Left forelimb (tissue), 1 donor: ENCODE data around the gene PLCL2.

Experiments used
- DNase-seq: peaks from one replicate; pipeline ENCODE4 v3.0.0-alpha.2; 2018; ENCODE audit warnings: low spot score

PLCL2 gene

DNA sequence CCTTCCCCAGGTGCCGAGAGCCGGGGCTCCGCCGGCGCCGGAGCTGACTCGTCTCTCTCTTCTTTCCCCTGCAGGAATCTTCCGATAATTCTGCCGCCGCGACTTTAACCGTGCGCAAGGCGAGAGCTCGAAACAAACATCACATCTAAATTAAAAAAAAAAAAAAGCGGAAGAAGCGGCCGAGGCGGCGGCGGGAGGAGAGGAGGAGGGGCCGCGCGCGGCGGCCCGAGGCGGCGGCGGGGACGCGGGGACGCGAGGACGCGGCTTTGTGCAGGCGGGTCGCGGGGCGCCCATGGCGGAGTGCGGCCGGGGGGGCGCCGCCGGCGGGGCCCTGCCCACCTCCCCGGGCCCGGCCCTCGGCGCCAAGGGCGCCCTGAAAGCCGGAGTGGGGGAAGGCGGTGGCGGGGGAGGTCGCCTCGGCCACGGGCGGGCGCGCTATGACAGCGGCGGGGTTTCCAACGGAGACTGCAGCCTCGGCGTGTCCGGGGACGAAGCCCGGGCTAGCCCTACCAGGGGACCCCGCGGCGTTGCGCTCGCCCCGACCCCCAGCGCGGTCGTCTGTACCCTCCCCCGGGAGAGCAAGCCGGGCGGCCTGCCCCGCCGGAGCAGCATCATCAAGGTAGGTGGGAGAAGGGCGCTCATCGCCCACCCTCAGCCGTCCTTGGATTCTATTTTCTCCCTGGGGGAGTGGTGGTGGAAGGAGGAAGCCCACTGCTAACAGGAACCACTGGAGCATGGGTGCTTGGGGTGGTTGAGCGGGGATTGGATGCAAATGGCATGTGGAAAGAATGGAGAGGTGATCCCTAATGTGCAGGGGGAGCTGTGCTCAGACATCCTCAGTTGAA is at the start of gene PLCL2:
Gene PLCL2 (plus strand): TSS at position 208 of the 845 bp plus-strand sequence. CDS start 85 bp downstream, at position 293.
- DNase-seq: peak; percentile 75

DNA sequence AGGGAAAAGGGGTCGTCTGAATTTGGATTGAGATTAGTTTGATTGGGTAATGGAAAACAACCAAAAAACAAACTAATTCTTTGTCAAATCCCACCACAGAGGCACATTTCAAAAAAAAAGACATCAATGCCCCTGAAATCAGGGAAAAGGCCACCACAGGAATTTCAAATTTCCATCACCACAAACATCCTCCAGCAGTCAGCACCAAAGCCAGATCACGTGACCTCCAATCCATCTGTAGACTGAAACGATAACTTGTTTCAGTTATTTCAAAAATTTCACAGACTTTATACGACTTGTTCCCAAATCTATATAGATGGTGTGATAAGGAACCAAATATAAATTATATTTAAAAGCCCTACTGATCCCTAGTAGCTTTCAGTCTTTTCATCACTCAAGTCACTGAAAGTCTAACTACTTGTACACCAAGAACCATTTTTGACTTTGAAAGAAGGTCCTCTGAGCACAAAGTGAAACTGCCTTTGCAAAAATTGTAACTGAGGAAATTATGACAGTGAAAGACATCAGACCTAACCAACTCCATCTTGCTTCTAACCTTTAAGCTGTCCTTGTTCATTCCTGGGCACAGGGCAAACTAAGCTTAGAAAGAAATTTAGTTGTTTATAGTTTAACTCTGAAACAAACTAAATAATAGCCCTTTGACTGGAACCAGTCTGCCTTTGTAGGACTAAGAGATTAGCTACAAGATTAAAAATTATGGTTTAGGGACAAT is 48.1 kb upstream of the PLCL2 start:
- no peak for DNase-seq

- no peak for DNase-seq
Observed at GRCh38 chr3:16837602-16838001, 47.2 kb upstream of the PLCL2 start.

- no peak for DNase-seq
Observed at GRCh38 chr3:16838561-16838960, 46.2 kb upstream of the PLCL2 start.

GRCh38 chr3:16839271-16840100 is 45.3 kb upstream of the PLCL2 start:
- DNase-seq: no peak

DNA sequence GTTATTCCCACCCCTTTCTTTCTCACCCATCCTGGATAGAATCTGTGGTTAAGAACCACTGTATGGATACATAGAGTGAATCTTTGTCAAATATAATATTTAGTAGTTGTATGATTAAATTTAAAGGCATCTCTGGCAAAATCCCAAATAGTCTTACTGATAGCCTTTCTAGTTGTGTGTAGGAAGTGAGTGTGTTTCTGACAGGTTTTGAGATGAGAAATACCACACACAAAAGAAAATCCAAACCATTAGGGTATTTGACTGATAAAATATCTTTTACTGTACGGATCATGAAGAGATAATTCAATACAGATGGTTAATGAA is 44.7 kb upstream of the PLCL2 start:
- no peak for DNase-seq

GRCh38 chr3:16841041-16841753 is 43.6 kb upstream of the PLCL2 start:
- no peak for DNase-seq

GRCh38 chr3:16841904-16842271 is 42.9 kb upstream of the PLCL2 start:
- no peak for DNase-seq

GRCh38 chr3:16842272-16843270 is 42.2 kb upstream of the PLCL2 start:
- DNase-seq: no peak

GRCh38 chr3:16844222-16844621 is 40.5 kb upstream of the PLCL2 start:
- no peak for DNase-seq

DNA sequence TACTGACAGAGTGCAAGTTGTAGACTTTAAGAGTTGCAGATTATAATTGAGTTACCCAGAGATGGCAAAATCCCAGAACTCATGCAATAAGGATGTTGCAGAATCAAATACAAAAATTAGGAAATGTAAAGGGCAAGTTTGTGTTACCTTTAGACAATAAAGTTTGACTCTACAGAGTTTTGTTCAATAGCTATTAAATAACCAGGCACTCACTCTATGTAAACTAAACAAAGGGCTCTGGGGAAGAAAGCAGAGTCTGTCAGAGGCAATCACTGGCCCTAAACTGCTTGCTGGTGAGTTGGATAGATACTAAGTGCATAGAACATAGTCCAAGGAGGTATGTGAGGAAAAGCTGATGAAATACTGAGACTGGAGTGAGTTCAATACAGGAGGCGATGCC is 40.0 kb upstream of the PLCL2 start:
- no peak for DNase-seq

DNA sequence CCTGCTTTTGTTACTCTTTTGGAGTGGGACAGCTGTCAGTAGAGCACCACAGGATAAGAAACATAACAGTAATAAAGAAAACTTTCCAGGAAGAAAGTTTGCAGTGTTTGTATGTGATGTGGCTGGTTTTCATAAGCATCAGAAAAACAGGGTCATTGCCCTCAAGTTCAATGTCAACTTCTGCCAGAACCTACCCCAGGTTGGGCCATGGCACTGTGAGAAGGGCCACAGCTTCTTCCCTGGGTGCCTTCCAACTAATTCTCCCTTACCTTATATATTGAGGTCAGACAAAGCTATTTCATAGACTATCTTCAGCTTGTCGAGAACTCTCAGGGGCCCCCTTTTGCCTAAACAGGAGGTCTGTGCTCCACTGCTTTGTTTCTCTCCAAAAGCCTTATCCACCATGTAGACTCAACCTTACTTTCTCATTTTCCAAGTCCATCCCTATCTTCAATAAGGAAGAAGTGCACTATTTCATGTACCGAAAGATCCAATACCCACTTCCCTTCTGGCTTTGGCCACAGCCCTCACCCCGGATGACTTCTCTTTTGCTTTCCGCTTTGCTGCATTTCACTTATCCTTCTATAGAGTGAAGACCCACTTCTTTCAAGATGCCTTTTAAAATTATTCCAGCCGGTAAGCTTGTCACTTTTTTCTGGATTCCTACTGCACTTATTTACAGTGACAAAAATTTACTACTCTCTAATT is 38.2 kb upstream of the PLCL2 start:
- no peak for DNase-seq

DNA sequence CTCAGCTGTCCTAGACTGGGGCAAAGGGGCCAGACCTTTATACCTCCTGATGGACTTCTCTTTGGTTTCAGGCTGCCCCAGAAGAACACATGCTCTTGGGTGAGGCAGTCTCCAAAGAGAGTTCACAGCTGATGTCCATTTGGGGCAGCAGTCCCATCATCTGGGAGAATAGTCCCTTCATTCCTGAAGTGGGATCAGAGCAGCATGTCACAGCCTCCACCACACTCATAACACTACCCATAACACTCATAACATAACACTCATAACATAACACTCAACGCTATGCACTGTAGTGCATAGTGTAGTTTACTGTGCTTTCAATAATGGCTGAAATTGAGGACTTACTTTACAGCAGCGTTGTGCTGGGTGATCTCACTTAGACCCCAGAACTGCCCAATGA is 36.7 kb upstream of the PLCL2 start:
- no peak for DNase-seq

GRCh38 chr3:16849229-16849628 is 35.5 kb upstream of the PLCL2 start:
- DNase-seq: no peak

DNA sequence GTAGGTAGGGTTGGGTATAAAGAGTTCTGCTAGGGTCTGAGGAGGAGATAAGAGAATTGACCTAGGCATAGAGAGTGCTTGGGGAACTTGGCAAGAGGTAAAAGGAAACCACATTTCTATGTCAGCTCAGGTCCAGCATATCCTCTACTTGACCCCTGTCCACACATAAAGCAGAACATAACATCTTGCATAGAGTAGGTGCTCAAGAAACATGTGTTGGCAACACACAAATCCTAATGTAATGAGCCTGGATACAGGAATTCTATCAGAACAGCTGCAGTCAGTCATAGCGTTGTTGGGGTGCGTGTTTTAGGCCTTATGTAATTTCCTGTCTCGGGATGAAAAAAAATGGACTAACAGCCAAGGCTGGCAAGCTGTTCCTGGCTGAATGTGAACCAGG is 35.0 kb upstream of the PLCL2 start:
- DNase-seq: no peak

DNA sequence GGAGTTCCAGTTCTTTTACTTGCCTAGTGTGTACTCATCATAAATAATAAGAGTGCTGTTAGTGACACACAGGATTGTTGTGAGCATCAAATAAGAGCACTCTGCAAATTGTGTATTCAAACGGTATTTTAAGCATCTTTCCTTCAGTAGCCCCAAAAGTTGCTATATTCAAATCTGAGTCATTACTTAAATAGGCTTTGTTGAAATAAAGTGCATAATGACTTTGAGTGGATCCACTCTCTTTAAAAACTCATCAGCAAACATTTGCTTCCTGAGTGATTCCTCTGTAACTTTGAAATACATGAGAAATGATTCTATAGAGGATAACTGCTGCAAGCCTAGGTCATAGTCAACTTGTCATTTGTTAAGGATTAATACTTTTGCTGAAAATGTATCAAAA is 29.3 kb upstream of the PLCL2 start:
- DNase-seq: no peak

DNA sequence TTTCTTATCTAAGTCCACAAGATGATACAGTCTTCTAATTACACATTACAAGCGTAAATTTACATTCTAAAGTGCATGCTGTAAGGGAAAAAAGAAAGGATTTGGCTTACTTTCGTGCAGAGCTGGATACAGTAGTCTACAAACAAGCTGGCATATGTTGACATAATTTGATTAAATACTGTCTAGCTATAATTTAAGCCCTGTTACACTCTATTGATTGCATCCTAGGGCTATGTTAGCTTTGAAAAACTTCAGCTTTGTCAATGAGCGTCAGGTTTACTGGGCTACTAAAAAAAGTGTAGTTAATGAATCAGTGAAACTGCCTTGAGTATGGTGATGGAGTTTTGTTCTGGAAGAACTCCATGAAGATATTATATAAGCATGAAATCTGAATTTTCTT is 24.5 kb upstream of the PLCL2 start:
- DNase-seq: no peak

DNA sequence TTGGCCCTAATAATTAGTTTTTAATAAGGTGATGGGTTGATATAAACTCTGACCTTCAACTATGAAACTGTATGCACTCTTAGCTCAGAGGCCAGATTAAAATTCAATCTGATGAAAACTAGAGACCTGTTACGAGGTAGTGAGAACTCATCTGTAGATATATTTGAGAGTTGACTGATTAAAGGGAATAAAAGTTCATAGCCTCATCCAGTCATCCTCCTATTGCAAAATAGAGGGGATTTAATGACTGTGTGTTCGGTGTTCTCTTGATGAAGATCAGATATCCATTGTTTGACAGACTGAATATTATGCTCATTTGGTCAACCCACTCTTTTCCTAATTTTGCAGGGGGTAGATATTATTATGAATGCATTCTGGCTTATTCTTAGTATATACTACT is 23.3 kb upstream of the PLCL2 start:
- no peak for DNase-seq

GRCh38 chr3:16864610-16865313 is 20.0 kb upstream of the PLCL2 start:
- no peak for DNase-seq

DNA sequence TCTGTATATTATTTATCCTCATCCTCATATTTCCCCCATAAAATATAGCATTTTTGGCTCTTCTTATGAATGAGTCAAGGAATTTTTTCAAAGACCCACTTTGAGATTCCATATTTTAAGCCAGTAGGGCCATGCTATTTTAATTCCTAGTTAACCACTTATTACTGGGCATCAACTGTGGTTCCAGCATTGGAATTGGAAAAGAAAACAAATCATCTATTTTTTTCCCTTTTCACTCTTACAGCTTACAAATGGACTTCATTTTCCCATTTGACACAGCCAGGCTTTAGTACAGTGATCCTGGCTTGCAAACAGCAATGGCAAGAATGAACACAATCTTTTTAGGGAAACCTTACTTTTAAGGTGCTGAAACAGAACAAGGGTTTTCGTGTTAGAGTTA is 19.4 kb upstream of the PLCL2 start:
- DNase-seq: no peak
